Endodermal cell (in vitro differentiated cells): Measurements from ENCODE around the gene ALCAM. TPM values are rescaled to one million over a fixed set of nuclear protein-coding genes. Genes with fewer than 3 reads are reported as not detected.

Experiments
- DNase-seq: peaks from one replicate; pipeline ENCODE4 v3.0.0-alpha.2; 2017
- H3K27ac ChIP-seq: 2 replicates; pipeline ENCODE4 v1.5.1; 2013; ENCODE audit warnings: mild to moderate bottlenecking, low read depth, low read length, moderate library complexity
- H3K27me3 ChIP-seq: 2 replicates; pipeline ENCODE4 v1.6.1; 2013; ENCODE audit warnings: mild to moderate bottlenecking, low read length, moderate library complexity; ENCODE audit not compliant: insufficient read depth, control insufficient read depth, poor library complexity, severe bottlenecking
- H3K36me3 ChIP-seq: 2 replicates; pipeline ENCODE4 v1.7.0; 2013; ENCODE audit warnings: mild to moderate bottlenecking, low read length, moderate library complexity; ENCODE audit not compliant: control insufficient read depth, insufficient read depth
- H3K4me1 ChIP-seq: one replicate; pipeline ENCODE4 v1.7.0; 2013; ENCODE audit warnings: low read length; ENCODE audit not compliant: control insufficient read depth, insufficient read depth
- H3K4me3 ChIP-seq: 2 replicates; pipeline ENCODE4 v1.5.1; 2013; ENCODE audit warnings: mild to moderate bottlenecking, low read length, moderate library complexity
- H3K9ac ChIP-seq: 2 replicates; pipeline ENCODE4 v1.6.1; 2013; ENCODE audit warnings: mild to moderate bottlenecking, low read length, moderate library complexity; ENCODE audit not compliant: poor library complexity, severe bottlenecking; ENCODE audit errors: extremely low read depth
- H3K9me3 ChIP-seq: 2 replicates; pipeline ENCODE4 v1.6.1; 2013; ENCODE audit warnings: mild to moderate bottlenecking, low read length, moderate library complexity; ENCODE audit not compliant: control insufficient read depth
- H3K27ac Mint-ChIP-seq: 2 replicates; pipeline ENCODE4 v1.8.0; 2020; ENCODE audit warnings: mixed read lengths
- H3K27me3 Mint-ChIP-seq: 2 replicates; pipeline ENCODE4 v1.8.0; 2021; ENCODE audit warnings: mild to moderate bottlenecking, mixed read lengths; ENCODE audit not compliant: insufficient read depth
- H3K36me3 Mint-ChIP-seq: 2 replicates; pipeline ENCODE4 v1.8.0; 2020; ENCODE audit warnings: low read depth, mixed read lengths
- H3K4me1 Mint-ChIP-seq: 2 replicates; pipeline ENCODE4 v1.8.0; 2020; ENCODE audit warnings: mixed read lengths
- H3K4me3 Mint-ChIP-seq: 2 replicates; pipeline ENCODE4 v1.8.0; 2020; ENCODE audit warnings: mild to moderate bottlenecking, moderate library complexity, mixed read lengths
- H3K9me3 Mint-ChIP-seq: 2 replicates; pipeline ENCODE4 v1.8.0; 2020; ENCODE audit warnings: mild to moderate bottlenecking, mixed read lengths
- WGBS, 2 experiments: methylation state at CpG; one replicate each; pipeline versions ENCODE4 v1.1.5 to v1.1.7; 2013; ENCODE audit warnings: missing lambda C conversion rate in 2 of 2, mixed read lengths in 1 of 2; ENCODE audit not compliant: insufficient coverage in 1 of 2, insufficient read length in 1 of 2; 5-methylcytosine and 5-hydroxymethylcytosine counted together
- total RNA-seq, 2 donors: library from RNA; stranded (reverse); fragmentation: NEBNext Ultra II Directional in 1 of 2; extraction: Animal tissue kit (Norgen Biotek cat#: 25700) in 1 of 2; gene quantifications; 2 replicates in 1 of 2; 3 replicates in 1 of 2; pipeline ENCODE4 v1.2.1, GENCODE V29; 2021
- TF ChIP-seq, protein P1 (sequence below): fragments of 200-600 bp; sonication (generic); conservative IDR thresholded peaks from 2 replicates; pipeline ENCODE4 v1.5.0; 2021; ENCODE audit warnings: antibody characterized with exemption, mild to moderate bottlenecking

The ALCAM gene
- total RNA-seq, 2 donors from 2014 or later = 19.3 to 36.5 TPM

DNA sequence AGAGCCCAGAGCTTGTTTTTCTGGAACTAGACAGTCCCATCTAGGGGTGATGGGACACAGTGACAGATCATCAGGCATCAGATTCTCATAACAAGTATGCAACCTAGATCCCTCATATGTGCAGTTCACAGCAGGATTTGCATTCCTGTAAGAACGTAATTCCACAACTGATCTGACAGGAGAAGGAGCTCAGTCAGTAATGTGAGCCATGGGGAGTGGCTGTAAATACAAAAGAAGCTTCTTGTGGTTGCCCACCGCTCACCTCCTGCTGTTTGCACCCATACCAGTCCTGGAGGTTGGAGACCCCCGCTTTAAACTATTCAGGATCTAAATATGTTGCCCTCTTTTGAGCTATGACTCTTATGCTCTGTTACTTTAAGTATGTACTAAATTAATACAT lies 167.3 kb downstream of the ALCAM start:
- no peak overlapping the region for H3K9ac ChIP-seq
- H3K36me3 ChIP-seq = peaks cover 7% of the 10 kb centered on the region
- TF ChIP-seq, protein P1, sequence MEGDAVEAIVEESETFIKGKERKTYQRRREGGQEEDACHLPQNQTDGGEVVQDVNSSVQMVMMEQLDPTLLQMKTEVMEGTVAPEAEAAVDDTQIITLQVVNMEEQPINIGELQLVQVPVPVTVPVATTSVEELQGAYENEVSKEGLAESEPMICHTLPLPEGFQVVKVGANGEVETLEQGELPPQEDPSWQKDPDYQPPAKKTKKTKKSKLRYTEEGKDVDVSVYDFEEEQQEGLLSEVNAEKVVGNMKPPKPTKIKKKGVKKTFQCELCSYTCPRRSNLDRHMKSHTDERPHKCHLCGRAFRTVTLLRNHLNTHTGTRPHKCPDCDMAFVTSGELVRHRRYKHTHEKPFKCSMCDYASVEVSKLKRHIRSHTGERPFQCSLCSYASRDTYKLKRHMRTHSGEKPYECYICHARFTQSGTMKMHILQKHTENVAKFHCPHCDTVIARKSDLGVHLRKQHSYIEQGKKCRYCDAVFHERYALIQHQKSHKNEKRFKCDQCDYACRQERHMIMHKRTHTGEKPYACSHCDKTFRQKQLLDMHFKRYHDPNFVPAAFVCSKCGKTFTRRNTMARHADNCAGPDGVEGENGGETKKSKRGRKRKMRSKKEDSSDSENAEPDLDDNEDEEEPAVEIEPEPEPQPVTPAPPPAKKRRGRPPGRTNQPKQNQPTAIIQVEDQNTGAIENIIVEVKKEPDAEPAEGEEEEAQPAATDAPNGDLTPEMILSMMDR = no peak
- Mint-ChIP-seq H3K9me3 (no peaks in the 10 kb centered on the region), H3K4me1 (no peaks in the 10 kb centered on the region), H3K36me3 (no peaks in the 10 kb centered on the region), H3K27me3 (no peaks in the 10 kb centered on the region), H3K4me3 (no peak overlapping the region), H3K27ac (no peak overlapping the region)
- no peaks in the 10 kb centered on the region for H3K4me1 ChIP-seq
- DNase-seq = no peak
- no peak overlapping the region for H3K27ac ChIP-seq
- H3K27me3 ChIP-seq = no peaks in the 10 kb centered on the region
- H3K9me3 ChIP-seq = no peaks in the 10 kb centered on the region
- 95 to 100% methylated on average over 2 to 3 of the region's 3 CpGs for WGBS, 2 experiments
- H3K4me3 ChIP-seq = no peak overlapping the region

DNA sequence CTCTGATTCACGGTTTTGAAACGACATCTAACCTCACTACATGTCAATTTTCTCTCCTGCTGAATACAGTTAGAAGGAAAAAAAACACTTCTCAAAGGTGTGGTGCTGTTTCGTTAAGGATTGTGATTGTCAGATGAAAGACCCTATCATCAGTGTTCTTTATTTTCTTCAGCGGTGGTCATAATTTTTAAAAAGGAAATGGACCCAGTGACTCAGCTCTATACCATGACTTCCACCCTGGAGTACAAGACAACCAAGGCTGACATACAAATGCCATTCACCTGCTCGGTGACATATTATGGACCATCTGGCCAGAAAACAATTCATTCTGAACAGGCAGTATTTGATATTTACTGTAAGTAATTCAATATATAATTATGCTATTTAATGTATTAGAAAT lies 167.8 kb downstream of the ALCAM start:
- TF ChIP-seq, protein P1 = no peak
- H3K36me3 ChIP-seq = peaks cover 7% of the 10 kb centered on the region
- H3K4me3 Mint-ChIP-seq = no peak overlapping the region

DNA sequence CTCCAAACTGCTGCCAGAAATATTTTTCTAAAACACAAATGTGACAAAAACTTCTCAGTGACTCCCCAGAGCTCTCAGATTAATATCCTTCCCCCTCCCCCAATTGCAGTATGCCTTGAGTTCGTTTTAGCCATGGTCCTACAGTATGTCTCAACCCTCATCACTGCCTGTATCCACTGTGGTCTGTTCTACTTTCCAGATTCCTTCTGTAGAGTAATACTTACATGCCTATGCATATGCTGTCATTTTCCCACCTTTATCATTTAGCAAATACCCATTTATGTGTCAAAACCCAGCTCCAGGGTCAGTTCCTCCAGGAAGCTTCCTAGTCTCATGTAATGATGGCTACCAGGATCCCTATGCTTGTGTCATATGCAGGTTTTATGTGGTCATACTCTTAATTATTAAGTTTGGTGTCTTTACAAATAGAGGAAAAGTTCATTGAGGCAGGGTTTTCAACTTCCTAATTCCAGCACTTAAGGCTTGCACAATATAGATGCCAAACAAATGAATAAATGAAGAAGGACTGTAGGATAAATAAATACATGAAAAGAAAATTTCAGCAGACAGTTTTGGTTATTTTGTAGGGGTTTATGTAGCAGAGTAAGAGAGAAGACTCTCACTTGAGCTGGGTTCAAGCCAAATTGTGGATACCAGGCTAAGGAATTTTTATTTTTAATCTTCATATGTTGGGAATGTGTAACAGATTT lies 170.8 kb downstream of the ALCAM start:
- Mint-ChIP-seq H3K27ac (no peak overlapping the region), H3K4me3 (no peak overlapping the region), H3K4me1 (no peaks in the 10 kb centered on the region), H3K36me3 (no peaks in the 10 kb centered on the region), H3K27me3 (no peaks in the 10 kb centered on the region), H3K9me3 (no peaks in the 10 kb centered on the region)
- no peak overlapping the region for H3K9ac ChIP-seq
- no peak for DNase-seq
- no peak overlapping the region for H3K4me3 ChIP-seq
- H3K36me3 ChIP-seq = peaks cover 7% of the 10 kb centered on the region
- TF ChIP-seq, protein P1 = no peak
- no peaks in the 10 kb centered on the region for H3K9me3 ChIP-seq
- H3K27ac ChIP-seq = no peak overlapping the region
- WGBS, 2 experiments = 86 to 88% methylated on average over 1 of the region's 1 CpG
- H3K4me1 ChIP-seq = no peaks in the 10 kb centered on the region
- no peaks in the 10 kb centered on the region for H3K27me3 ChIP-seq

More for the DNA sequence above, 167.8 kb downstream of the ALCAM start:
- no peaks in the 10 kb centered on the region for H3K4me1 Mint-ChIP-seq
- DNase-seq = no peak
- Histone ChIP-seq H3K4me3 (no peak overlapping the region), H3K27me3 (no peaks in the 10 kb centered on the region), H3K9me3 (no peaks in the 10 kb centered on the region), H3K27ac (no peak overlapping the region), H3K9ac (no peak overlapping the region), H3K4me1 (no peaks in the 10 kb centered on the region)
- H3K9me3 Mint-ChIP-seq = no peaks in the 10 kb centered on the region
- no peak overlapping the region for H3K27ac Mint-ChIP-seq
- no peaks in the 10 kb centered on the region for H3K36me3 Mint-ChIP-seq
- no peaks in the 10 kb centered on the region for H3K27me3 Mint-ChIP-seq
- 99 to 100% methylated on average over 2 to 5 of the region's 5 CpGs for WGBS, 2 experiments
